A549 (cell line): ENCODE results near the gene BPIFA1. TPM values are rescaled to one million over a fixed set of nuclear protein-coding genes. Genes with fewer than 3 reads are reported as not detected.

Experiments used
- ATAC-seq, 2 experiments: fragments of 200-7000 bp in 1 of 2; fragments of >200 bp in 1 of 2; cut with Nextera tagmentation in 1 of 2; cut with Tn5 transposase in 1 of 2; 3 replicates each; pipeline versions ENCODE4 v1.8.0 to v1.9.1; 2018 to 2020; ENCODE audit warnings: mild to moderate bottlenecking in 1 of 2, moderate library complexity in 1 of 2
- CTCF ChIA-PET: fragments of 300-600 bp; sonication (Branson Sonifier 250); formaldehyde crosslinking; extraction: SDS; loops from one replicate; lab custom pipeline; 2021; ENCODE audit warnings: antibody characterized with exemption, inconsistent platforms; lab: Yijun Ruan, JAX
- POLR2A ChIA-PET: fragments of 350-600 bp; formaldehyde crosslinking; extraction: SDS; loops from one replicate; lab custom pipeline; 2021; ENCODE audit warnings: antibody characterized with exemption, inconsistent platforms; lab: Yijun Ruan, JAX
- DNase-seq, 2 experiments: peaks; one replicate each; pipeline versions ENCODE4 v3.0.0 to v3.0.0-alpha.2; 2011 to 2016; ENCODE audit warnings: low read depth in 1 of 2, low spot score in 1 of 2
- FAIRE-seq: peaks from 2 replicates; lab custom pipeline; 2011; peaks lifted over from hg19 to GRCh38; lab: Jason Lieb, UNC
- H3K27ac ChIP-seq, 2 experiments: fragments of >200 bp; sonication (Bioruptor Twin); formaldehyde crosslinking; 3 replicates each; pipeline ENCODE4 v1.5.1; 2016 to 2017
- H3K4me1 ChIP-seq: fragments of >200 bp; sonication (Bioruptor Twin); formaldehyde crosslinking; 3 replicates; pipeline ENCODE4 v1.6.1; 2016
- H3K4me2 ChIP-seq: fragments of >200 bp; sonication (Bioruptor Twin); formaldehyde crosslinking; 3 replicates; pipeline ENCODE4 v1.6.1; 2016
- H3K4me3 ChIP-seq: fragments of >200 bp; sonication (Bioruptor Twin); formaldehyde crosslinking; 3 replicates; pipeline ENCODE4 v1.5.1; 2016
- H3K9me3 ChIP-seq: fragments of >200 bp; sonication (Bioruptor Twin); formaldehyde crosslinking; 3 replicates; pipeline ENCODE4 v1.6.1; 2016
- BCL3 ChIP-seq: fragments of >200 bp; sonication (Bioruptor Twin); formaldehyde crosslinking; IDR thresholded peaks from 3 replicates; pipeline ENCODE4 v1.6.1; 2016
- CBX8 ChIP-seq: fragments of 200-600 bp; sonication (generic); IDR thresholded peaks from 2 replicates; pipeline ENCODE4 v1.6.1; 2016
- EHF ChIP-seq: fragments of 250-450 bp; sonication (Bioruptor Pico); IDR thresholded peaks from 2 replicates; pipeline ENCODE4 v1.5.0; 2020; ENCODE audit warnings: mild to moderate bottlenecking
- ESRRA ChIP-seq: fragments of 150-350 bp; IDR thresholded peaks from 2 replicates; pipeline ENCODE4 v1.6.1; 2014; ENCODE audit warnings: mild to moderate bottlenecking, low read length, borderline replicate concordance
- FOSB ChIP-seq: fragments of 250-450 bp; sonication (Bioruptor Pico); IDR thresholded peaks from 2 replicates; pipeline ENCODE4 v1.5.0; 2020; ENCODE audit warnings: mild to moderate bottlenecking, moderate library complexity
- FOXS1 ChIP-seq: fragments of 250-450 bp; sonication (Bioruptor Pico); IDR thresholded peaks from 2 replicates; pipeline ENCODE4 v1.5.0; 2020; ENCODE audit warnings: mild to moderate bottlenecking, moderate library complexity
- HMGXB4 ChIP-seq: fragments of 250-450 bp; sonication (Bioruptor Pico); IDR thresholded peaks from 2 replicates; pipeline ENCODE4 v1.5.0; 2021; ENCODE audit warnings: mild to moderate bottlenecking, moderate library complexity, borderline replicate concordance
- JUNB ChIP-seq: fragments of >200 bp; sonication (Bioruptor Twin); formaldehyde crosslinking; IDR thresholded peaks from 2 replicates; pipeline ENCODE4 v1.6.1; 2016
- KDM5A ChIP-seq: fragments of 200-600 bp; sonication (generic); IDR thresholded peaks from 2 replicates; pipeline ENCODE4 v1.6.1; 2016; ENCODE audit warnings: antibody characterized with exemption, mild to moderate bottlenecking
- MAZ ChIP-seq: fragments of 150-350 bp; IDR thresholded peaks from 2 replicates; pipeline ENCODE4 v1.6.1; 2014; ENCODE audit warnings: antibody characterized with exemption, low read depth, low read length, borderline replicate concordance
- MYC ChIP-seq: IDR thresholded peaks from 2 replicates; pipeline ENCODE4 v1.6.1; 2012; ENCODE audit warnings: mild to moderate bottlenecking, inconsistent platforms, low read length, improper control_type of control experiment, borderline replicate concordance
- NFE2L2 ChIP-seq: fragments of 150-350 bp; conservative IDR thresholded peaks from 2 replicates; pipeline ENCODE4 v1.6.1; 2014; ENCODE audit warnings: low read length
- NPAS2 ChIP-seq: fragments of 250-450 bp; sonication (Bioruptor Pico); IDR thresholded peaks from 2 replicates; pipeline ENCODE4 v1.8.0; 2022; ENCODE audit warnings: mild to moderate bottlenecking, moderate library complexity, borderline replicate concordance
- TFCP2L1 ChIP-seq: fragments of 250-450 bp; sonication (Bioruptor Pico); IDR thresholded peaks from 2 replicates; pipeline ENCODE4 v1.5.0; 2021; ENCODE audit warnings: mild to moderate bottlenecking
- ZFP36 ChIP-seq: fragments of 450-650 bp; IDR thresholded peaks from 2 replicates; pipeline ENCODE4 v1.6.1; 2014; ENCODE audit warnings: borderline replicate concordance; ENCODE audit not compliant: partially characterized antibody
- WGBS: methylation state at CpG from one replicate; pipeline ENCODE4 v1.1.6; 2017; ENCODE audit errors: missing lambda C conversion rate; 5-methylcytosine and 5-hydroxymethylcytosine counted together
- polyA plus RNA-seq, 4 experiments: library from polyadenylated mRNA; depleted of rRNA in 3 of 4; stranded (reverse); fragments of >200 nt; fragmentation: RNase III in 1 of 4; extraction: RNeasy Plus Mini Kit Qiagen cat#74134 plus additional on column Dnase treatment in 1 of 4; gene quantifications; 2 replicates in 3 of 4; 3 replicates in 1 of 4; pipeline ENCODE4 v1.2.3, GENCODE V29; 2011 to 2017

Gene BPIFA1
- polyA plus RNA-seq, 2 of the 4 experiments (the other 2 are of a cell fraction): not detected

- no peak for TF ChIP-seq HMGXB4 (CRISPR knock-in tag)
- TF ChIP-seq NFE2L2: no peak
- no peak for TF ChIP-seq FOSB (CRISPR knock-in tag)
Measured at GRCh38 chr20:33267701-33268100, 31.9 kb downstream of the BPIFA1 start (continued).

- H3K4me2 ChIP-seq: no peak overlapping the region
- ATAC-seq: no peak
- no peaks in the 10 kb centered on the region for H3K4me1 ChIP-seq
- TF ChIP-seq JUNB (no peak), ESRRA (no peak), TFCP2L1 (no peak), ZFP36 (no peak), MAZ (no peak), KDM5A (no peak), EHF (CRISPR knock-in tag) (no peak), MYC (no peak), FOXS1 (no peak), BCL3 (no peak), CBX8 (no peak)
- DNase-seq: no peak
- no peaks in the 10 kb centered on the region for H3K9me3 ChIP-seq
- no peak for FAIRE-seq
- POLR2A ChIA-PET: no interaction called here
- 65% methylated on average over 10 of the region's 10 CpGs for WGBS
- no peak overlapping the region for H3K4me3 ChIP-seq
- CTCF ChIA-PET: interaction anchor here (0.6 to 1.5 kb wide), 3 partner anchors 10 to 1383 kb away, joined by 3 to 4 read pairs (median 3); no protein-coding TSS in a partner anchor
- no peak overlapping the region for H3K27ac ChIP-seq
Measured at GRCh38 chr20:33272155-33272873, 36.5 kb downstream of the BPIFA1 start.

GRCh38 chr20:33273117-33273851, 37.5 kb downstream of the BPIFA1 start:
- DNase-seq (no peak), ATAC-seq (no peak), FAIRE-seq (no peak)
- ChIA-PET CTCF (interaction anchor here (1.7 kb wide), 1 partner anchor 10 kb away, joined by 5 read pairs; no protein-coding TSS in a partner anchor), POLR2A (no interaction called here)
- no peaks in the 10 kb centered on the region for H3K9me3 ChIP-seq
- H3K4me1 ChIP-seq: peaks cover 5% of the 10 kb centered on the region; the same call in 2 of the 3 replicates
- 41% methylated on average over 13 of the region's 13 CpGs for WGBS
- H3K4me2 ChIP-seq: no peak overlapping the region
- H3K27ac ChIP-seq: no peak overlapping the region
- no peak overlapping the region for H3K4me3 ChIP-seq
- TF ChIP-seq NPAS2 (CRISPR knock-in tag) (no peak), HMGXB4 (CRISPR knock-in tag) (no peak)
- TF ChIP-seq, all 56 proteins: peak for 0
